GM21619 (cell line): ENCODE measurements around the gene SDC1.
"Not testable (repeated sequence)": the region's sequence is repeated elsewhere in the genome, so short reads cannot be mapped to it uniquely, and the experiment has no call there.

Experiments
- ATAC-seq: cut with Tn5 transposase; IDR thresholded peaks from one replicate; pipeline ENCODE4 v1.9.1; 2021; ENCODE audit not compliant: unreplicated experiment

SDC1 gene, protein sequence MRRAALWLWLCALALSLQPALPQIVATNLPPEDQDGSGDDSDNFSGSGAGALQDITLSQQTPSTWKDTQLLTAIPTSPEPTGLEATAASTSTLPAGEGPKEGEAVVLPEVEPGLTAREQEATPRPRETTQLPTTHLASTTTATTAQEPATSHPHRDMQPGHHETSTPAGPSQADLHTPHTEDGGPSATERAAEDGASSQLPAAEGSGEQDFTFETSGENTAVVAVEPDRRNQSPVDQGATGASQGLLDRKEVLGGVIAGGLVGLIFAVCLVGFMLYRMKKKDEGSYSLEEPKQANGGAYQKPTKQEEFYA

DNA sequence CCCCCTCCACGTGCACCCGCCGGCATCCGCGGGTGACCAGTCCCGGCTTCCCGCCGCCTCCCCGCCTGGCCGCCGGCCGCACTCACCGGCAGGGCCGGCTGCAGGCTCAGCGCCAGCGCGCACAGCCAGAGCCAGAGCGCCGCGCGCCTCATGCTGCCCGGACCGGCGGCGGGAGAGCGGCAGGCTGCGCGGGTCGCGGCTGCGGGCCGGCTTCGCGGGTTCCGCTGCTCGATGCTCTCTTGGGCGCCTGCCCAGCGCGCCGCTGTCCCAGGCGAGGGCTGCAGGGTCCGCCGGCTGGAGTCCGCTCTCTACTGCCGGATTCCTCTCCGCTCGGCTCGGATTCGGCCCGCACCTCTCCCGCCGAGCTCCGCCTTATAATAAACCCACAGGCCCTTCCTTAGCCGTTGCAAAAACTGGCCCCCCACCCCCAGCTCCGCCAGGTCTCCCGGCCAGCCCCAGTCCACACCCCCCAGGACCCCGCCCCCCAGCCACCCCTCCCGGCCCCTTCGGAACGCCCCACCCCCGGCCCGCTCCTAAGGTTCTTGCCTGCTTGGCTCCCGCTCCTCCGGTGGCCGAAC, at the start of gene SDC1:
Gene SDC1 (minus strand): TSS at position 415 of the 578 bp plus-strand sequence. CDS start 263 bp downstream, at position 152.
- ATAC-seq, result peak; percentile 16

DNA sequence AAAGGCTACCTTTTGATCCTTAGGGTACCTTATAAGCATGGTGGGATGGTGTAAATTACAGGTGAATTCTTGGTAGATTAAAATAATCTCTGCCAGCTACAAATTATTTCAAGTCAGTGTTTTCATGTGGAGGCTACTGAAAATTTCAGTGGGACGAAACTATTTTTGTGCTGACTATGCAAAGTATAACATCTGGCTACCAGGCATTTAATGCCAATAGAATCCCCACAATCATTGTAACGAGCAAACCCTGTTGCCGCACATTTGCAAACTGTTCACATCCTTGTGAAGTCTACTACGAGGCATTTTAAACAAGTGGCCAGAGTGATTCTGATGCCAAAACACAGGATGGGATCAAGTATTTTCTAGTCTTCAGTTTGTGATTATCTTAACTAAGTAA, 48.1 kb upstream of the SDC1 start:
- no peak for ATAC-seq

DNA sequence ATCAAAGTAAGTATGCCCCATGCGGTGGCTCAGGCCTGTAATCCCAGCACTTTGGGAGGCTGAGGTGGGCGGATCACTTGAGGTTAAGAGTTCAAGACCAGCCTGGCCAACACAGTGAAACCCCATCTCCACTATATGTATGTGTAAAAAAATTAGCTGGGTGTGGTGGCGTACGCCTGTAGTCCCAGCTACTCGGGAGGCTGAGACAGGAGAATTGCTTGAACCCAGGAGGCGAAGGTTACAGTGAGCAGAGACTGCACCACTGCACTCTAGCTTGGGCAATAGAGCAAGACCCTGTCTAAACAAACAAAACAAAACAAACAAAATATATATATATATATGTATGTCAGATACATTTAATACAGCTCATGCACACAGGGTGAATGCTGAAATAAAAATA, 43.4 kb upstream of the SDC1 start:
- not testable (repeated sequence) for ATAC-seq

DNA sequence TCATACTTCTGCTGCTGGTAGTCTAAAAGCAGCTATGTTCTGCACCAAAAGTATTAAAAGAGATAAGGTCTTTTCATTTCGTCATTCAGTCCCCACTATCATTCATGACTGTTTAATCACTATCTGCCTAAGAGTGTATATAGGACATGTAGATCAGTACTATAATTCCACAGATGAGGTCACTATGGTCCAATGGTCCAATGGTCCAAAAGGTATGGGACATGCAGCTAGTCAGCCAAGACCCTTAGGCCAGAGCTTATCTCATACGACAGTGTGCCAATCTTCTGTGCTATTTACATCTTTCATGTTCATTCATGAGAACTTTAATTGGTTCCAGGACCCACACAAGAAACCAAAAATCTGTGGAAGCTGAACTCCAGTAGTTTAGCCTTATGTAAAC, 42.6 kb upstream of the SDC1 start:
- ATAC-seq, result no peak

DNA sequence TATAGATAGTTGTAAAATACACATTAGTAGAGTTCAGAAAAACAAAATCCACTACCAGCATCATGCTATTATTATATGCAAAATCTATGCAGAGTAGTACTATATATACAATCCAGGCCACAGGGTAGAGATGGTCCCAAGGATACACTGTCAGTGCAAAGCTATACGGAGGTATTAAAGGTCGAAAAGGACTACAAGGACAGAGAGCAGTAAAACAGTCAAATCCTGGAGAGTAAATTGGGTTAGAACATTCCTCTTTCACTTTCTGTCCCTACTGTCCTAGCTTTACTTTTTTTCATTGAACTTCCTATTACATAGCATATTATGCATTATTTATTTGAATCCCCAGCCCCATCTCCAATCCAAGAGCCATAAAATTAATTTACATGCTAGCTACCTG, 39.7 kb upstream of the SDC1 start:
- no peak for ATAC-seq

DNA sequence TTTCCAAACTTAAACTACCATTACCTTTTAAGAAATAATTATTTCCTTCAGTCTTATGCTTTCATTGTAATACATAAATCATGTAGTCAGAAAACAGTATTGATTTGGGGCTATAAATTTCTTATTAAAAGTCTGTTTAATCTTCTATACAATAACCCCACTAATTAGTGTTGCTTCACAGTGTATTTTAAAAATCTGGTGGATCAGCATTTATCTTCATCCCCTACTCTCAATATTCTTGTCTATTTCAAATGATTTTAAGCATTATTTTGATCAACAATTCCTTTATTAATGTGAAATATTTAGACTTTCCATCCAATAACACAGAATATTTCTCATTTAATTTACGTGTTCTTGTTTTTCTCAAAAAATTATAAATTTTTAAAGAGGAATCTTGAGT, 32.5 kb upstream of the SDC1 start:
- ATAC-seq, result no peak

DNA sequence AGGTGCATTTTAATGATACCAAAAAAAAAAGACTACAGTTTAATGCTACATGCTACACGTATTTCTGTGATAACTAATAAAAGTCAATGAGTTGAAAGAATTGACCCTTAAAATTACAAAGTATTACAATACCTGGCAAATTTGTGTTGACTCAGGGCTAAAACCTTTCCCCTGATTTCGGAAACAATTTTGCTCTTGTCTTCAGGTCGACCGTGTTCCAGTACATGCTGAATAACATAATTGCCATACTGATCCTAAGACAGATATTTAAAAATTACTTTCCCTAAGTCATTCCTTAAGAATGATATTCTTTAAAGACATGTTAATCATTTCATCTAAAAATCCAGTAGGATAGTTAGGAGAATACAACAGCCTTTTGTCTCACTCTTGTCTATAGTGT, 29.8 kb upstream of the SDC1 start:
- no peak for ATAC-seq

DNA sequence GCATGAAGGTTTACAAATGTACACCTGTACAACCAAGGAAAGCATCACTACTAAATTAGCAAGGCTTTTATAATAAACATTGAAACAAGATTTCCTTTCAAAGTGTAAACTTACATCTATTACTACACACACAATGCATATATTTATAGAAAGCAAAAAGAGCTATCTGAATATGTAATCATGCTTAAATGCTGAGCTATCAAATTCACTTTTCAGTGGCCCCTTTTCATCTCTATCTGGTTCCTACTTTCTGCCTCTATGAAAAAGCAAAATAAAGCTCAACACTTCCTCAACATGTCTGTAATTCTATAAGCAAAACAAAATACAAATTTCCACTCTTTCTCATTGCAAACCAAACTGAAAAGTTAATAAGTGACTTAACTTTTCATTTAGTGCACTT, 25.5 kb upstream of the SDC1 start:
- no peak for ATAC-seq

DNA sequence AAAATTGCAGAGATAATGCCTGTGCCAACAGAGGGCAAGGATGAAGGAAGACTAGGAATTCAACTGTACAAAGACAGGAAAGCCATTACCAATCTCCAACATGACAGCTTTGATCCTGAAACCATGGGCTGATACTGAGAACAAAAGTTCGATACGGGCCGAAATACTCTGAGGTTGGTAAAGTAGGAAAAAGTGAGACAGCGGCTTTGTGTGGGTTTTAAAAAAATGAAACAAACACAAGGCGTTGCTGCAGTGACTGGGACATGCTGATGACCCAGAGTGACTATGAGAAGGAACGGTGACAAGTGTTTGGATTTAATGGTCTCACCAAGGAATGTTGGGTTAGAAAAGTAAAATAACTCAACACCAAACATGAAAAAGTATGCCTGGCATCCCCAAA, 24.2 kb upstream of the SDC1 start:
- no peak for ATAC-seq

DNA sequence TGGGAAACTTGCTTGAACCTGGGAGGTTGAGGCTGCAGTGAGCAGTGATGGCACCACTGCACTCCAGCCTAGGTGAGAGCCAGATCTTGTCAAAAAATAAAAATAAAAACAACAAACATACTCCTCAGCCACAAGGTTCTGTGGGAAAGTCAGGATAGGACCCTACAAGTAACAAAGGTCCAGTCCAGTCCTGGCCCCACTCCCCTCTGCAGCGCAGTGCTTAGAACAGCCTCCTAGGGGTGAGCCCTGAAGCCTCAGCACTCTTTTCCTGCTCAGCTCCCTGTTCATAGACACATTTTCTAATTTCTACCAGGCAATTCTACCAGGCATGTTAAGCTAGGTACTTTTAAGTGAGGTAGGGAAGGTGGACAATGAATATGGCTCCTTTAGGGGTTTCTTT, 22.2 kb upstream of the SDC1 start:
- ATAC-seq, result no peak

DNA sequence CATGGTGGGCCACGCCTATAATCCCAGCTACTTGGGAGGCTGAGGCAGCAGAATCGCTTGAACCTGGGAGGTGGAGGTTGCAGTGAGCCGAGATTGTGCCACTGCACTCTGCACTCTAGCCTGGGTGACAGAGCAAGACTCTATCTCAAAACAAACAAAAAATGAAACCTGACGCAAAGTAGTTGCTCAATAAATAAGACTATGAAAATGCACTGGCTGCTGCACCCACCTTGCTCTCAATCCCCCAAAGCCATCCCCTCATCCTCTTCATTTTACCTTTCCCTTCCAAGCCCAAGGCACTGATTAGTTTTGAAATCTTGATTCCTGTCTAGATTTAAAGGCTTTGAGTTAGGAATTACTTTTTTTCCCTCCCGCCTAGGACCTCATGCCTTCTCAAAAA, 18.7 kb upstream of the SDC1 start:
- not testable (repeated sequence) for ATAC-seq

DNA sequence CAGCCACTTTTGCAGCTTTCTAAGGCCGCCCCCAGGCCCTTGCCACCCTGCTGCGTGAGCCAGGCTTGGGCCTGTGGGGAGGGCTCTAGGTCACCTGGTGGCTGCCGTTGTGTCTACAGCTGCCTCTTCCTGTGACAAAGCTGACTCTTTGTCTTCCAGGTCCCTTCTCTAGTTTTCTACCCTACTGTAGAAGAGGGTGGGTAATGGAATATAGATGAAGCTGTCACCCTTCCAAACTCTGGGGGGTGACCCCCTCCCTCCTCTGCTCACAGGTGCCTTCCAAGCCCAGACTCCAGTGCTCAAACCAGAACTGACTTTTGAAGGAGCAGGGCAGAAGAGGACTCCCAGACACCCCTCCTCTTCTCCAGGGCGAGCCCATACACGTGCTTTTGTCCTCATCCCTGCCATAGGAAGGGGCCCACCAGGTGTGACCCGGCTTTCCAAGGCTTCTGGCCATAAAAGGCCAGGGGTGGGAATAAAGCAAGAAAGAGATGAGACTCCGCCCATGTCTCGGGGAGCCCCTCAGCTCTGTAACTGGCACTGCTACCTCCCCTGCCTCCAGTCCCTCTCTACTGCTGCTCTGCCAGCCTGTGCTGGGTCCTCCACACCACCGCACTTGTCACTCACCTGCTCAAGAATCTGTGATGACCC, 17.9 kb upstream of the SDC1 start:
- ATAC-seq, result no peak

DNA sequence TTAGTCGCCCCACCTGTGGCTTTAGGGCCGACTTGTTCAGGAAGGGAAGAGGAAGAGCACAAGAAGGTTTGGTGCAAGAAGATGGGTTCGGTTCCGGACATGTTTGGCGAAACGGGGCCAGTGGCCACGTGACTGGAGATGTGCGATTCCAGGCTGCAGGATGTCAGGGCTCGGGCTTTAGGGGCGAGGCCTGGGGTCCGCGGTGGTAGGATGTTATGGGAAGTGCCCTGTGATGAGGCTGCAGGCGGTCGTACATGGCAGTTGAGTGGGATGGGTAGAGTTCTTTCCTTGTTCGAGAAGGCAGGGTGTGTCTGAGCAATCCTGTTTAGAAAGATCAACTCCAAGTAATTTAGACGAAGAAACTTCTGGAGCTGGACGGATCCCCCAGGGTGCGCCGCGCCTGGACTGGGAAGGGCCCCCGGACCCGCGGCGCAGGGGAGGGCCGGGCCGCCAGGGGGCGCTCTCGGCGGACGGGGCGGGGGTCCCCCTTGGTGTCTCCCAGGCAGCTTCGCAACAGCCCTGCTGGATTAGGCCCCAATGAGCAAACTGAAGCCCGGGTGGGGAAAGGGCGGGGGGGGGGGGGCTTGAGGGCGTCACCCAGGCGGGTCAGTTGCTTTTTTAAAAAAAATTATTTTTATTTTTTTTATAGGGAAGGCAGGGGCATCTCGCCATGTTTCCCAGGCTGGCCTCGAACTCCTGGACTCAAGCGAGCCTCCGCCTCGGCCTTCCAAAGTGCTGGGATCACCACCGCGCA, 17.2 kb upstream of the SDC1 start:
- no peak for ATAC-seq

DNA sequence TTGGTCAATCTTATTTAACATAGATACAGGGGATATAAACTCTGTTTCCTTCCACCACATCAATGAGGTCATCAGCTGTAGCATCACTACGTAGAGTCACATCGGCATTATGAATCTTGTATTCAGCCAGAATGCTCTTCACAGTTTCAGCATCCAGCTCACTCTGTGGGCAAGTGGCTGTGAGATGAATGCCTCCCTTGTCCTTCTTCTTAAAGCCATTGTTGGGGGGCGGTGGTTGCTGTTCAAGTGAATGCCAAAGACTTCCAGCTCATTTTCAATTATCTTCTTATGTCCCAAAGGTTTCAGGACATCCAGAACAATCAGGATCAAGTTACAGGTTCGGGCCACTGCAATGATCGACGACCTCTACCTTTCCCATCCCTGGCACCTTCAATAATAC, 15.4 kb upstream of the SDC1 start:
- ATAC-seq, result not testable (repeated sequence)

DNA sequence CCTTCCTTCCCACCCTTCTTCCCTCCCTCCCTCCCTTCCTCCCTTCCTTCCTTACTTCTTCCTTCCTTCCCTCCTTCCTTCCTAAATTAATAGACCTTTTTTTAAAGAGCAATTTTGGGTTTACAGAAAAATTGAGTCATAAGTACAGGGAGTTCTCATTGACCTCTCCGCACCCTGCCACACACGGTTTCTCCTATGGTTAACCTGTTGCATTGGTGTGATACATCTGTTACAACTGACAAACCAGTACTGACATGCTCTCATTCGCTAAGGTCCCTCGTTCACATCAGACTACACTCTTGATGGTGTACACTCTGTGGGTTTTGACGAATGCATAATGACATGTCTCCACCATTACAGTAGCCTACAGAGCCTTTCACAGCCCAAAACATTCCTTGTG, 11.6 kb upstream of the SDC1 start:
- ATAC-seq, result no peak

DNA sequence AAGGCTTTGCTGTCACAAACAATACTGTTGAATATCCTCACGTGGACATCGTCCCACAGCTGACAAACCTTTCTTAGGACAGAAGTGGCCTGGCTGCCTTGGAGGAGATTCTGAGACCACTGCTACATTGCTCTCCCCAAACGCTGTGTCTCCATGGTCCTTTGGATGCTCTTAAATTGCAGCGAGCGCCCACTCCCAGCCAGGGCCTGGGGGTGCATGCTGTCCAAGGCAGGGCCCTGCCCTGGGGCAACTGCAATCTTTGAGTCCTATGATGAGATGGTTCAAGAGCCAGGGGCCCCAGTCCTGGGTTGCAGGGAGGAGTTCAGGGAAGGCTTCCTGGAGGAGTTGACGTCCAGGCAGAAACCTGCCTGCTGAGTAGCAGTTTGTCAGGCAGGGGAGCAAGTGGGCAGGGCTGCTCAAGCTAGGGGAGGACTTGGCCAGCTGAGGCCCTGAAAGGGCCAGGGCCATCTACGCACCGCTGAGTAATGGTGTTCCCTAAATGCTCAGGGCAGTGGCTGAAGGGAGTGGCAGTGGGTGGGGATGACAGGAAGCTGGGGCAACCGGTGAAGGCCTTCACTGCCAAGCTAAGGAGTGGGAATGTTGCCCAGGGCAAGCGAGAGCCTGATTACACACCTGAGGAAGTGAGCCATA, 10.8 kb upstream of the SDC1 start:
- no peak for ATAC-seq

DNA sequence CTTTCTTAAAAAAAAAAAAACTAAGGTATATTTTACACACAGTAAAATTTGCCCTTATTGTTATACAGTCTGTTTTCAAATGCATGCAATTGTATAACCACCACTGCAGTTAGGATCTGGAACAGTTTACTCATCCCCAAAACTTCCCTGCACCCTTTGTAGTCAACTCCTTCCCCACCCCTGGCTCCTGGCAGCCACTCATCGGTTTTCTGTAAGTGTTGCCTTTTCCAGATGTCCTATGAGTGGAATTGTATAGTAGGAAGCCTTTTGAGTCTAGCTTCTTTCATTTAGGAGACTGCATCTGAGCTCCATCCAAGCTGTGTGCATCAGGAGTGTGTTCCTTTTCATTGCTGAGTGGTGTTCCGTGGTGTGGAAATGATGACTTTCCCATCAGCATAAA, 9.7 kb upstream of the SDC1 start:
- ATAC-seq, result not testable (repeated sequence)

DNA sequence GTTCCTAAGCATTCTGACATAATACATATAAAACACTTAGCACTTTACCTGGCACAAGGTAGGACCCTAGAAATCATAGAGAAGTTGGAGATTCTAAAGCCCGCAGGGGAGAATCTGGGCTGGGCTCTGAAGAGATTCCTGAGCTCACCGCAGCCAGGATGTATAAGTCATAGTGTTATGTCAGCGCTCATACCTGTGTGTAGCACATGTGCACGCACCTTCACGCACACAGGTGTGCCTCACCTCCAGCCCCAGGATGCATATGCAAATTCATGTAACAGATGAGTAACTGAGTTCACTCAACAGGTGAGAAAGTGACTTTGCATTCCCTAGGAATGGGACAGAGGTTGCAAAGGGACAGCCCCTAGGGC, 7.9 kb upstream of the SDC1 start:
- no peak for ATAC-seq

DNA sequence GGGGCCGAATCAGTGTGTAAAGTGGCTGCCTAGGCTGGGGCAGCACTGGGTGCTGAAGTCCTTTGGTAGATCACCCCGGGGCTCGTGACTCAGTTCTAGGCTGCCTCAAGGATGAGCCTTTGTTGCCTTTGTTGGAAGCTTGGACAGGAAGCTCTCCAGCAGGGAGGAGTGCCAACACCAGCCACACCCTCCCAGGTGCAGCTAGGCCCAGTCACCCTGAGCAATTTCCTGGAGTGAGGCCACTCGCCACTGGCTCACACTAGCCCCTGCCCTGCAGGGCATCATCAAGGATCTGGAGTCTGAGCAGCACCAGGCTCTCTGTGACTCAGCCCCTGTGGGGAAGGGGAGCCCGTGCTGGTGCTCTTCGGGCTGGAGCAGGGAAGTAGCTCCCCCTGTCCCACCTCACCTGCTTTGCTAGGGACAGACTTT, 6.7 kb upstream of the SDC1 start:
- no peak for ATAC-seq

DNA sequence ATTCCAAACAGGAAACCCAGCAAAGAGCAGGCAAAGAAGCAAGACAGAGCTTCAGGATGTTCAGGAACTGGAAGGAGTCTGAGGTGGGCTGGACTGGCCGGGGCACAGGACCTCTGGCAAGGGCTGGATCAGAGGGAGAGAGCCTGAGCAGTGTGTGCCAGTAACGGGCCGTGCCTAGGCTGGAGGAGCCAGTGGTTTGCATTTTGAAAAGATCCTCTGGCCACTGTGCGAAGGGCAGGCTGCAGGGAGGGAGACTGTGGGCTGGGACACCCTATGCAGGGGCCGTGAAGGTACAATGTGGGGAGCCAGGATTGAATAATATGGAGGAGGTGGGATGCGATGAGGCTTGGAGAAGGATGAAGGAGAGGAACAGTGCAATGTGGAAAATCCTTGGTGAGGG, 6.2 kb upstream of the SDC1 start:
- no peak for ATAC-seq

DNA sequence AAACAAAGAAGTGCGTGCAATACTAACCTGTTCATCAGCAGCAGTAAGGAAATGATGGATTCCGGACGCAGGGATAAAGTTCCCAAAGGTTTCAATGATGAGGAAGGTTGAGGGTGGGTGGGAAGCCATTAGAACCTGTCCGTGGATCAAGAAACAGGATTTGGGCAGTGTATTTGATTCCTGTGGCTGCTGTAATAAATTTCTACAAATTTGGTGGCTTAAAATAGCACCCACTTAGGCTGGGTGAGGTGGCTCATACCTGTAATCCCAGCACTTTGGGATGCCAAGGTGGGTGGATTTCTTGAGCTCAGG, 5.1 kb upstream of the SDC1 start:
- no peak for ATAC-seq
